Aorta (tissue), 5 donors: Measurements from ENCODE around the gene CABP7. TPM values are rescaled to one million over a fixed set of nuclear protein-coding genes. Genes with fewer than 3 reads are reported as not detected.

Experiments
- ATAC-seq: fragments of 200-7000 bp; cut with Tn5 transposase; one replicate; pipeline ENCODE4 v1.9.1; 2022; ENCODE audit warnings: moderate library complexity; ENCODE audit not compliant: low FRiP score
- DNase-seq, 2 donors: peaks; one replicate each; pipeline ENCODE4 v3.0.0-alpha.2; 2020
- H3K27ac ChIP-seq, 2 donors: one replicate each; pipeline ENCODE4 v1.5.1; 2013; ENCODE audit warnings: low read length in 2 of 2, mild to moderate bottlenecking in 2 of 2, moderate library complexity in 2 of 2, control low read depth in 1 of 2, inconsistent platforms in 1 of 2, low read depth in 1 of 2
- H3K27me3 ChIP-seq, 2 donors: one replicate each; pipeline ENCODE4 v1.6.1; 2013; ENCODE audit warnings: control low read depth in 1 of 2, low read length in 1 of 2, mild to moderate bottlenecking in 1 of 2, moderate library complexity in 1 of 2; ENCODE audit not compliant: insufficient read depth in 2 of 2, control insufficient read depth in 1 of 2
- H3K36me3 ChIP-seq, 2 donors: one replicate each; pipeline ENCODE4 v1.6.1; 2013; ENCODE audit warnings: control low read depth in 1 of 2, low read length in 1 of 2, mild to moderate bottlenecking in 1 of 2; ENCODE audit not compliant: insufficient read depth in 2 of 2, control insufficient read depth in 1 of 2
- H3K4me1 ChIP-seq, 2 donors: one replicate each; pipeline ENCODE4 v1.6.1; 2013; ENCODE audit warnings: low read length in 2 of 2, control low read depth in 1 of 2, mild to moderate bottlenecking in 1 of 2, moderate library complexity in 1 of 2; ENCODE audit not compliant: insufficient read depth in 2 of 2, control insufficient read depth in 1 of 2
- H3K4me3 ChIP-seq, 2 donors: one replicate each; pipeline ENCODE4 v1.5.1; 2013; ENCODE audit warnings: low read length in 2 of 2, control low read depth in 1 of 2, mild to moderate bottlenecking in 1 of 2
- H3K9me3 ChIP-seq: one replicate; pipeline ENCODE4 v1.6.1; 2013; ENCODE audit warnings: mild to moderate bottlenecking, low read length; ENCODE audit not compliant: control insufficient read depth
- WGBS, 2 donors: extraction: QIAGEN DNeasy Blood & Tissue Kit; methylation state at CpG; one replicate each; pipeline ENCODE4 v1.1.7; 2013; 5-methylcytosine and 5-hydroxymethylcytosine counted together
- intact Hi-C, 2 donors: fragments of 100-400 bp; cut with DNase I; formaldehyde crosslinking; loops; one replicate each; pipeline versions ENCODE4 v1.14.2 to v1.15.0; 2022
- polyA plus RNA-seq, 2 donors: library from polyadenylated mRNA; stranded (reverse); fragments of 200-250 nt; gene quantifications; one replicate each; pipeline ENCODE4 v1.2.3, GENCODE V29; 2013
- total RNA-seq, 2 donors: library from RNA; stranded (reverse); fragmentation: NEBNext Ultra II Directional; extraction: Animal tissue kit (Norgen Biotek cat#: 25700); gene quantifications; one replicate each; pipeline ENCODE4 v1.2.1, GENCODE V29; 2021
- donor health status: healthy with polysubstance abuse.
- donor health status: Bipolar disorder and iron deficiency.
- donor health status: DM: no; HTN: no; CAD: no.
- donor health status: DM: no; HTN: no; CAD: no.
- donor health status: DM: yes; HTN: yes; CAD: no.

The CABP7 gene
- total and polyA plus RNA-seq, 4 donors, result 0.10 to 0.13 TPM; not detected in 2

GRCh38 chr22:29700206-29700899 lies 19.4 kb upstream of the CABP7 start:
- ATAC-seq (no peak), DNase-seq (no peak)
- no peaks in the 10 kb centered on the region for H3K27me3 ChIP-seq
- H3K9me3 ChIP-seq, result no peaks in the 10 kb centered on the region
- H3K36me3 ChIP-seq, result peaks cover 0 to 1% of the 10 kb centered on the region in 2 donors
- no peak overlapping the region for H3K4me3 ChIP-seq
- H3K4me1 ChIP-seq, result no peaks in the 10 kb centered on the region
- intact Hi-C loops, result no loop called here
- H3K27ac ChIP-seq, result no peak overlapping the region
- WGBS, 2 donors, result 28 to 37% methylated on average over 18 to 19 of the region's 19 CpGs

DNA sequence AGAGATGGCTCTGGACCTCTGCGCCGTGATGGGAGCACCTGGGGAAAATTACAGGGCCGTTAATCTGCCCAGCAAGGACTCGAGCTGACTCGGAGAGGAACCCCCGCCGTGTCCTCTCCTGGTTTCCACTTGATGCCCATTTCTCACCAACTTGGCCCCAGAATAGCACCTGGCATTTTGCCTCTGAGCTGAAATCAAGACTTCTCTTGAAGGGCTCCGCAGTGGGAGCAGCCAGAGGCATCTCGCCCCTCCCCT lies 19.0 kb upstream of the CABP7 start:
- no peak for DNase-seq
- no peaks in the 10 kb centered on the region for H3K4me1 ChIP-seq
- no peak for ATAC-seq
- no peaks in the 10 kb centered on the region for H3K36me3 ChIP-seq
- WGBS, 2 donors, result 29 to 34% methylated on average over 9 of the region's 9 CpGs
- H3K27me3 ChIP-seq, result no peaks in the 10 kb centered on the region
- no peak overlapping the region for H3K4me3 ChIP-seq
- no peaks in the 10 kb centered on the region for H3K9me3 ChIP-seq
- H3K27ac ChIP-seq, result no peak overlapping the region
- intact Hi-C loops, result no loop called here

DNA sequence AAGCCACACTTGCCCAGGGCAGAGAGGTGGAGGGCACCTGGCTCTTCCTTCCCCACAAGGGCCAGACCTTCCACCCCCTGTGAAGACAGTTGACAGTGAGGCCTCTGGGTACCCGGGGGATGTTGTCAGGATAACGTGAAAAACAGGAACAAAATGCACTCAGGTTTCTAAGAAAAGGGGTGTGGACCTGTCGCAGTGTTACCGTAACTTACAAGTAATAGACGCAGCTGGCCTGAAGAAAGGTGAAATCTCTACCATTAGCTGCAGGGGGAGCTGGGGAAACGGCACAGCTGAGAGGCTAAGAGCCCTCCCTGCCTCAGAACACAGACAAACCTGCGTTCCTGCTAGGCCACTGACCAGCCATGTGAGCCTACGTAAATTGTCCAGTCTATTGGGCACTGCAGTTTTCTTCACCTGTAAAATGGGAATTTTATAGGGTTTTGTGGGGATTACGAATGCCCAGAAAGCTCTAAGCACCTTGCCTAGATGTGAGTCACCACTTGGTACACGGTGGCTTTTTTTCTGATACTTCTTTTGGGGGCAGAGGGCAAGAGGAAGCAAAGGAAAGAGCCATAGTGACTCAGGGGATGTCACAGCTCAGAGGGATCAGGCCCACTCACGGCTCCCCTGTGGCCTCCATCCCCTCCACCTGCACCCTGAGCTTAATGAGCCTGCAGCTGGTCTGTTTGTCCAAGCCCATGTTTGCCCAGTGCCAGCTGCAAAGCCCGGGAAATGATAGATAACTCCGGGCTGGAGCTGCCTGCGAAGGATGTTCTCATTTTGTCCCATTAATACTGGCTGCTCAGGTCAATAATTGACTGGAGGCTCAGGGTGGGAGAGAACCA lies 18.4 kb upstream of the CABP7 start:
- ATAC-seq (no peak), DNase-seq (no peak)
- Histone ChIP-seq H3K36me3 (no peaks in the 10 kb centered on the region), H3K4me1 (no peaks in the 10 kb centered on the region), H3K4me3 (no peak overlapping the region), H3K27me3 (no peaks in the 10 kb centered on the region), H3K27ac (no peak overlapping the region), H3K9me3 (no peaks in the 10 kb centered on the region)
- 32 to 34% methylated on average over 14 of the region's 14 CpGs for WGBS, 2 donors
- intact Hi-C loops, result no loop called here

GRCh38 chr22:29702000-29702930 lies 17.5 kb upstream of the CABP7 start:
- H3K36me3 ChIP-seq, result no peaks in the 10 kb centered on the region
- whole genome bisulfite sequencing, 2 donors, result 26 to 27% methylated on average over 14 of the region's 14 CpGs
- DNase-seq (no peak), ATAC-seq (no peak)
- H3K27ac ChIP-seq, result no peak overlapping the region
- H3K27me3 ChIP-seq, result no peaks in the 10 kb centered on the region
- no peaks in the 10 kb centered on the region for H3K9me3 ChIP-seq
- H3K4me3 ChIP-seq, result no peak overlapping the region
- intact Hi-C loops, result no loop called here
- H3K4me1 ChIP-seq, result no peaks in the 10 kb centered on the region

DNA sequence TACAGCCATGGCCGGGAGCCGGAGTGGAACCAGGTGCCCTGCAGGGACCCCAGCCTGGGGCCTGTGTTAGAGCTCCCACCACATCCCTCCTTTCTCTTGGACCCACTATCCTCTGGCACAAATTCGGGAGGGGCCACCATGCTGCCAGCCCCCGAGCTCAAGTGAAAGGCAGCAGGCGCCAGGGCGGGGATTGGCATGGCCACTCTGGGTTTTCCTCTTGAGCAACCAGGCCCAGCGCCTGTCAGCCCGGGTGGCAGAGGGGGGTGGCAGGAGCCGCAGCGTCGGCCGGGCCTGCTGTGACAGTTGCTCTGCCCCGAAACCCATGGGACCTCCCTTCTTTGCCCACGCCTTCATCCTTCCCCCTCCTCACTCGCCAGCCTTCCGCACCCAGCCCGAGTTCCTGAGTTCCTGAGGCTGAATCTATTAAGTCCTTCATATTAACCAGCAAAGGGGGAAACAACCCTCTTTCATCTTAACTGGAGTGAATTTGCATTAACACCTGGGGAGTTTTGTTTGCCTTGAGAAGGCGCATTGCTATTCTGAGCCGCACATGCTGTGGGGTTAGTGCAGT lies 16.8 kb upstream of the CABP7 start:
- no peaks in the 10 kb centered on the region for H3K4me1 ChIP-seq
- intact Hi-C loops, result no loop called here
- no peaks in the 10 kb centered on the region for H3K27me3 ChIP-seq

DNA sequence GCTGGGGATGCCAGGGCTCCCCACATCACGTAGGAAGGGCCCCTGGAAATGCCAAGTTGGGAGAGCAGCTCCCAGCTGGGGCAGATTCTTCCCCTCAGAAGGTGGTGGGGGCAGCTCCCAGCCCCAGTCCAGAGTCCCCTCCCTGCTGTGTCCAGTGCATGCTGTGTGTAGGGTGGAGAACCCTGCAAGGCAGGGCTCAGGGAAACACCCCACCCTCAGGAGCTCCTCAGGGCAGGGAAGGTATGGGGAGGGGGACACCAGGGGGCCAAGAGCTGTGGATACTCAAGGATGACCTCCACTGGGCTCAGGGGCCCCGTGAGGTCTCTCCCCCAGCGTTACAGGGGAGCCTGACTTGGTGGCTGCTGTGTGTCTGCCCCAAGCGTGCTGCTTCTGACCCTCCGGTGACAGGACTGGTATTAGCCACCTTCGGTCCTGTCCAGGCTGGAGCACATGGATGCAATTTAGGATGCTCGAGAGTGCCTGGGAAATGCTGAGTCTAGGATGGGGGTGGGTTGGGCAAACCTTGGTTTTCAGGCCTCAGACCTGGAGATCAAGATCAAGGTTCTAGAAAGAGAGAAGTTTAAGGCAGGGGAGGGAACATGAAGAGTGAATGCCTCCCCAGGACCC lies 16.1 kb upstream of the CABP7 start:
- H3K4me1 ChIP-seq, result no peaks in the 10 kb centered on the region
- no peaks in the 10 kb centered on the region for H3K9me3 ChIP-seq
- WGBS, 2 donors, result 21 to 33% methylated on average over 7 of the region's 7 CpGs
- ATAC-seq (no peak), DNase-seq (no peak)
- H3K36me3 ChIP-seq, result no peaks in the 10 kb centered on the region
- H3K4me3 ChIP-seq, result no peak overlapping the region
- H3K27ac ChIP-seq, result no peak overlapping the region
- H3K27me3 ChIP-seq, result no peaks in the 10 kb centered on the region
- intact Hi-C loops, result no loop called here

More for the DNA sequence above, 16.8 kb upstream of the CABP7 start:
- H3K36me3 ChIP-seq, result no peaks in the 10 kb centered on the region
- H3K27ac ChIP-seq, result no peak overlapping the region
- 14% methylated on average over 17 to 19 of the region's 19 CpGs for WGBS, 2 donors
- ATAC-seq, result no peak
- no peak for DNase-seq
- H3K9me3 ChIP-seq, result no peaks in the 10 kb centered on the region
- no peak overlapping the region for H3K4me3 ChIP-seq

GRCh38 chr22:29704528-29705285 lies 15.1 kb upstream of the CABP7 start:
- H3K4me1 ChIP-seq, result no peaks in the 10 kb centered on the region
- intact Hi-C loops, result no loop called here
- no peak overlapping the region for H3K27ac ChIP-seq
- no peaks in the 10 kb centered on the region for H3K9me3 ChIP-seq
- H3K4me3 ChIP-seq, result no peak overlapping the region
- H3K36me3 ChIP-seq, result no peaks in the 10 kb centered on the region
- 16 to 21% methylated on average over 14 of the region's 14 CpGs for WGBS, 2 donors
- DNase-seq (no peak), ATAC-seq (no peak)
- H3K27me3 ChIP-seq, result no peaks in the 10 kb centered on the region

- H3K27ac ChIP-seq, result no peak overlapping the region
- H3K27me3 ChIP-seq, result no peaks in the 10 kb centered on the region
- WGBS, 2 donors, result 85 to 88% methylated on average over 7 of the region's 7 CpGs
- DNase-seq (no peak), ATAC-seq (no peak)
- no peaks in the 10 kb centered on the region for H3K9me3 ChIP-seq
- intact Hi-C loops, result no loop called here
- H3K4me3 ChIP-seq, result no peak overlapping the region
- no peaks in the 10 kb centered on the region for H3K36me3 ChIP-seq
- no peaks in the 10 kb centered on the region for H3K4me1 ChIP-seq
Measured at GRCh38 chr22:29705651-29706050, 14.2 kb upstream of the CABP7 start.
